Measurements from ENCODE around the gene TRIP11.

TRIP11 gene

DNA sequence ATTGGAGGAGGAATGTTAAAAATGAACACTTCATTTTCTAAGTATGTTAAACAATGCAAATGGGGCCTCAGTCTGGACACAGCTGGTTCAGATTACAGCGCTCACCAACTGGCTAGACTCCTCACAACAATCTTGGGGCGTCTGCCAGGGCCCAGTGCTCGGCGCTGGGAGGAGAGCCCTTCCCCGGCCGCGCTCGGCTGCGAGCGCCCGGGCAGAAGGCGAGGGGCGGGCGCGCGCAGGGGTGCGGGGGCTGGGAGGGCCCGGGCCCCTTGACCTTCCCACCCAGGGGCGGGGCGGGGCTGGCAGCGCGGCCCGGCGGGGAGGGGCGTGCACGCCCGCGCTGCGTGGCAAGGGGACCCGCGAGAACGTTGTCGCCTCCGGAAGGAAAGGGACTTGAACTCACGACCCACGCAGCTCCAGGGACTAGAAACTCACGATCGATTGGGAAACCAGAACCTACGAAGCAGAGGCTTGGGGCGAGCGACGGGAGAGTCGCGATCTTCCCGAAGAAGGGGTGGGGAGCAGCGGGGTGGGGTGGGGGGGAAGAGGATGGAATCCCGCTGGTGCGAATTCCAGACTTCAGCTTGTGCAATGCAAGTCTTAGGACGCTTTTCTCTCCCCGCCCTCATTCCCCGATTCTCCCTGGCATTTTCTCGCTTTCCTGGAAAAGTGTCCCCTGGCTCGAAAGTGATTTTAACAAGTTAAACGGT, 92.2 kb downstream of the TRIP11 start, which contains the start of gene FBLN5:
TSS of gene FBLN5 (minus strand) at position 220 of the 710 bp plus-strand sequence. CDS start 465 bp downstream, outside the sequence.
- POLR2A ChIA-PET (ENCODE audit: low non-redundant PET), result no interaction called here
- TF ChIP-seq, protein P1, sequence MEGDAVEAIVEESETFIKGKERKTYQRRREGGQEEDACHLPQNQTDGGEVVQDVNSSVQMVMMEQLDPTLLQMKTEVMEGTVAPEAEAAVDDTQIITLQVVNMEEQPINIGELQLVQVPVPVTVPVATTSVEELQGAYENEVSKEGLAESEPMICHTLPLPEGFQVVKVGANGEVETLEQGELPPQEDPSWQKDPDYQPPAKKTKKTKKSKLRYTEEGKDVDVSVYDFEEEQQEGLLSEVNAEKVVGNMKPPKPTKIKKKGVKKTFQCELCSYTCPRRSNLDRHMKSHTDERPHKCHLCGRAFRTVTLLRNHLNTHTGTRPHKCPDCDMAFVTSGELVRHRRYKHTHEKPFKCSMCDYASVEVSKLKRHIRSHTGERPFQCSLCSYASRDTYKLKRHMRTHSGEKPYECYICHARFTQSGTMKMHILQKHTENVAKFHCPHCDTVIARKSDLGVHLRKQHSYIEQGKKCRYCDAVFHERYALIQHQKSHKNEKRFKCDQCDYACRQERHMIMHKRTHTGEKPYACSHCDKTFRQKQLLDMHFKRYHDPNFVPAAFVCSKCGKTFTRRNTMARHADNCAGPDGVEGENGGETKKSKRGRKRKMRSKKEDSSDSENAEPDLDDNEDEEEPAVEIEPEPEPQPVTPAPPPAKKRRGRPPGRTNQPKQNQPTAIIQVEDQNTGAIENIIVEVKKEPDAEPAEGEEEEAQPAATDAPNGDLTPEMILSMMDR (conservative IDR thresholded peaks at IDR 0.05; ENCODE audit: low read depth), result no peak
- DNase-seq (ENCODE audit: low spot score), result peak; percentile 35
- CTCF ChIA-PET, result no interaction called here
- H3K27ac ChIP-seq, result peak within 1 kb of the TSS; percentile 57

DNA sequence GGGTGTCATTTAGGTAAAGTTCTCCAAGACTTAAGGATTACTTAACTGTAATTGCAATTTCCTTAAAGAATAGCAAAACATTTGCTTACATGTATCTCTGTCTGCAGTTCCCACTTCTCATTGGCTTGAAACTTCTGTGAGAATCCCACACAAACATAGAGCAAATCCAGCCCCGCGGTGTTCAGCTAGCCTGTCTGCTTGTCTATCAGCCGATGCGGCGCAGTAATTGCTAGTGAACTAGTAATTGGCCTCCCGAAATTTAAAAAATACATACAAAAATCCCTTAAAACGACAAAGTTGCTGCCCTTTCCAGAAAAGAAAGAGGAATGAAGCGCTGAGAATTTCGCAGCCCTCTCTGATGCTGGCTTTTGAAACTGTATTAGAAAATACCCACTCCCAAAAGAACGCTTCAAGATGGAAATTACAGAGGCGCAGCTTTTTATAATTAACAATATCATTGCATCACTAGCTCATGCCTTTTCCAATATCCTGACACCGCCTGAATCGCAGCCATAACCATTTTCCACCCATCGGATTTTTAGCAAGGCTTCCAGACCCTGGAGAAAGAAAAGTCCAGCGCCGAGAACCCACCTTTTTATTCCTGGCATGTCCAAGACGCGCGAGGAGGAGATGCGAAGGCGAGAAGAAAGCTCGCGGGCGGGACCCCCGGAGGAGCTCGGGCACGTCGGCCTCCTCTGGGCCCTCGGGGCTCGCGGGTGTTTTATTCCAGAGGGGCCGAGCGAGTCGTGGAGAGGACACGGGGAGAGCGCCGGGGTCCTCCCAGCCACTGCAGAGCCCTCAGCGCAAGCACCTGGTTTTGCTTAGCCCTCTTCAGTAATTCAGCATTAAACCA, 93.0 kb downstream of the TRIP11 start:
- TF ChIP-seq, protein P1 (conservative IDR thresholded peaks at IDR 0.05; ENCODE audit: low read depth), result no peak
- CTCF ChIA-PET, result no interaction called here
- peak overlapping the region; percentile 57 for H3K27ac ChIP-seq
- no peak for DNase-seq (ENCODE audit: low spot score)
- POLR2A ChIA-PET (ENCODE audit: low non-redundant PET), result no interaction called here

DNA sequence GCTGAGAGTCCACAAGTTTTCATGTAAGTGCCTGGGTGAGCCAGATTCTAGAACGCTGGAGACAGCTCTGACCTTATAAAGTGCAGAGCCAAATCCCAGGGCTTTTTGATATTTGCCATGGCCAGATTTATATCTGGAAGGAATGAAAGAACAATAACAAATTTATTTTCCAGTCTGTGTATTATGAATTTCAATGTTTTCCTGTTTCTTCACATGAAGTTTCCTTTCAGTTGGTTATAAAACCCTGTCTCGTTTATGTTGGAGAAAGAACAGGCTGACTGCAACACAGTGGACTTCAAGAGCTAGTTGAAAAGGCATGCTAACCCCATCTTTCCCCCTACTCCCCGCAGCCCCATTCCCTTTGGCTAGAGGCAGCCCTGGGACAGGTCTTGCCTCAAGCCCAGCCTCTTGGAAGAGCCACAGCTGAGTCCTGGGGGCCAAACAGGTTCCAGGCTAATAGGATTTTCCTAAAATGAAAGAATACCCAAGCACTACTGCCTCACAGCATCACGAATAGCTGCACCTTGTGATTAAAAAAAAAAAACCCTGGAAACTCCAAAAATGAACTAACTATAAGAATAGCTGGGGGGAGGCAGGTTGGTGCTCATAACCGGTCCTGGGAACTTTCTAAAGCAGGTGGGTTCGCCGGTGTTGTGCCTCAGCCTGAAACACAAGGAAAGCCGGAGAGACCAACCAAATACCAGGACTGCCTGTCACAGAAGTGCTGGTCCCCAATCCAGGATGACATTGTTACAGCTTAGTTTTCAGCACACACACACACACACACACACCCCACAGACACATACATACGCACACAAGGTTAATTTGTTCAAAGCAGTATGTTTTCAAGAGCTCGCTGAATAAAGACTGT, 93.9 kb downstream of the TRIP11 start:
- ChIA-PET POLR2A (ENCODE audit: low non-redundant PET) (no interaction called here), CTCF (interaction anchor here (0.9 kb wide), 1 partner anchor 11 kb away, joined by 3 read pairs; no protein-coding TSS in a partner anchor)
- no peak for DNase-seq (ENCODE audit: low spot score)
- TF ChIP-seq, protein P1 (conservative IDR thresholded peaks at IDR 0.05; ENCODE audit: low read depth), result no peak
- H3K27ac ChIP-seq, result no peak overlapping the region

DNA sequence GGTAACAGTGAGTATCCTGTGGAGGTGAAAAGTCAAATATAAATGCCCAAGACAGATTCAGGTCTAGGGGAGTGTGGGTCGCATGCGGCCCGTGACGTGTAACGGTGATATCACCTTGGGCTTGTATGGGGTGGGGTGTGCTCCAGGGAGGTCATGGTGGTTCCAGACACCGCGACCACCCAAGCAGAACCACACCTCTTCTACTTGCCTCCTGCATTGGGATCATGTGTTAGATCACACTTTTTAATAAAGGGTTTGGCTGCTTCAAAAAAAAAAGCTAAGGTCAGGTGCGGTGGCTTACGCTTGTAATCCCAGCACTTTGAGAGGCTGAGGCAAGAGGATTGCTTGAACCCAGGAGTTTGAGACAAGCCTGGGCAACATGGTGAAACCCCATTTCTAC, 96.9 kb downstream of the TRIP11 start:
- TF ChIP-seq, protein P1 (conservative IDR thresholded peaks at IDR 0.05; ENCODE audit: low read depth), result no peak
- ChIA-PET CTCF (no interaction called here), POLR2A (ENCODE audit: low non-redundant PET) (interaction anchor here (0.6 kb wide), 1 partner anchor 12 kb away, joined by 4 read pairs; no protein-coding TSS in a partner anchor)
- DNase-seq (ENCODE audit: low spot score), result no peak
- H3K27ac ChIP-seq, result no peak overlapping the region

DNA sequence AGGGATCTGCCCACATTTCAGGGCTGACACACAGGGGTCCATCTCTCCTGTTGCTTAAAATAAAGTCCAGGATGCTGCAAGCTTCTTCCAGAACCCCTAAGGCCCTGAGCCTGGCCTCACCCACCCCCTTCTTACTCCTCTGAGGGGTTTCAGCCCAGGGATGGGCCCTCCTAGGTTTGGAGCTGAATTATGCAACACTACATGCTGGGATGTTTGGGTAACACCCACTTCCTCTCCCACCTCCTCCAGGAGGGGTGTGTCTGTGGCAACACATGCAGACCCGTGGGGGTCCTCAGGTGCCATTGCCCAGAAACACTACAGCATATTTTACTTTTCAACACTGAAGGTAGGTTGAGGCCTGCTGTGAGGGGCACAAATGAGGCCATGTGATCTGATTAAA, 97.7 kb downstream of the TRIP11 start:
- H3K27ac ChIP-seq, result no peak overlapping the region
- DNase-seq (ENCODE audit: low spot score), result no peak
- ChIA-PET CTCF (no interaction called here), POLR2A (ENCODE audit: low non-redundant PET) (no interaction called here)
- TF ChIP-seq, protein P1 (conservative IDR thresholded peaks at IDR 0.05; ENCODE audit: low read depth), result no peak

DNA sequence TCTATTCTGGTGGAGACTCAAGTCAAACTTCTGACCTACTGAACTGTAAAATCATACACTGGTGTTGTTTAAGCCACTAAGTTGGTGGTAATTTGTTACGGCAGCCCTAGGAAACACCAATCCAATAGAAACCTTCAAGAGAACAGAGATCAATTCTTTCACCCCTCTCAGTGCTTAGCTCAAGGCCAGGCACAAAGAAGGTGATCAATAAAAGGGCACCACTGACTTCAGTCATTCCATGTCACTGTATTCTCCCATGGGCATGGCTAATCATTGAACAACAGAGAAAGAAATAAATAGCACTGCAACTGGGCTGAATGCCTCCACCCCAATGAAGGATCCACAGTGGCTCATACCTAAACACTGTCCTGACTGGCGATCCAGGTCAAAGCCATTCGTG, 99.7 kb downstream of the TRIP11 start:
- TF ChIP-seq, protein P1 (conservative IDR thresholded peaks at IDR 0.05; ENCODE audit: low read depth), result no peak
- ChIA-PET POLR2A (ENCODE audit: low non-redundant PET) (no interaction called here), CTCF (interaction anchor here (0.6 kb wide), 1 partner anchor 25 kb away, joined by 3 read pairs; no protein-coding TSS in a partner anchor)
- no peak for DNase-seq (ENCODE audit: low spot score)
- no peak overlapping the region for H3K27ac ChIP-seq

Measured in RWPE1 (cell line).